ENCODE measurements around the gene LRP1. TPM values are rescaled to one million over a fixed set of nuclear protein-coding genes. Genes with fewer than 3 reads are reported as not detected.

LRP1 gene
- total and polyA plus RNA-seq, 2 experiments from 2014 or later: 26.6 to 145 TPM

DNA sequence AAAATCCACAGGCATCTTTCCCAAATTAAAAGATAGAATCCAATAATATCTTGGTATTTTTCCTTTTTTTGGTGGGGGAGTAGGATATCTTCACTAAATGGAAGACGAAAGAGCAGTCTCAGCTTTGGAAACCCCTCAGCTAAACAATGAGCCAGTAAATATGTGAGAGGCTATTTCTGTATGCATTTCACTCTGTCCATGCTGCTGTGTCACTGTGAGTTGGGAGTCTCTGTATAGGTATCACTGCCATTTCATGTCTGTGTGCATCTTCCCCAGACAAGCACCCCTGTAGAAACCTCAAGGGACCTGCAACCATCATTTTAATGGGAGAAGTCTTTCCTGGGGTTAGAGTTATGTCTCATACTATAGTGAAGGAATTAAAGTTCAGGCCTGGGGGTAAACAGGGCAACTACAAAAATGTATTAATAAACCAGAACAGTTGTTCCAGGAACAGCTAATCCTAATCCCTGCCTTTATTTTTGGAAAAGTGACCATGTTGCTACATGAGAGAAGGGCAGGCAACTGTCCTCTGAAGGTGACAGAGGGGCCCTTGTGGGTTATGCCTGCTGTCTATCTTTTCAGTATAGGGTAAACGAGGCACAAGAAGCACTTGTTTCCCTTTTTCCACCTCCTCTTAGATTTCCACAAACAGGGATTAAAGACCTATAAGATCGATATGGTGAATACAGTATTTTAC lies 134.0 kb downstream of the LRP1 start:
- Histone ChIP-seq H3K27me3 (ENCODE audit: insufficient read depth) (no peaks in the 10 kb centered on the region), H4K20me1 (replicated peaks; ENCODE audit: insufficient read depth) (no peaks in the 10 kb centered on the region), H3K4me1 (ENCODE audit: insufficient read depth) (peaks cover 16% of the 10 kb centered on the region), H3K4me3 (no peak overlapping the region), H3K27ac (ENCODE audit: low read depth) (no peak overlapping the region), H3K4me2 (no peak overlapping the region), H3F3A (replicated peaks; ENCODE audit: low read depth) (peaks cover 5% of the 10 kb centered on the region; the same call in 1 of the 2 replicates), H3K36me3 (ENCODE audit: insufficient read depth) (no peaks in the 10 kb centered on the region), H3K79me2 (replicated peaks; ENCODE audit: insufficient read depth) (no peaks in the 10 kb centered on the region), H3K9me2 (ENCODE audit: insufficient read depth) (no peaks in the 10 kb centered on the region), H2AFZ (no peak overlapping the region)
- peaks cover 9% of the 10 kb centered on the region for H3K27me3 Mint-ChIP-seq (ENCODE audit: insufficient read depth, low read depth, poor library complexity)
- peaks cover 8% of the 10 kb centered on the region; the same call in 1 of the 3 replicates for H3K36me3 Mint-ChIP-seq (ENCODE audit: low read depth)
- peaks cover 18% of the 10 kb centered on the region for H3K4me1 Mint-ChIP-seq
- H3K27ac Mint-ChIP-seq: no peak overlapping the region
- ATAC-seq (no peak), DNase-seq (ENCODE audit: low spot score) (no peak)
- no peaks in the 10 kb centered on the region for H3K9me3 Mint-ChIP-seq
- no peak for TF ChIP-seq POLR2AphosphoS5 (IDR thresholded peaks at IDR 0.05; ENCODE audit: low read depth)
- TF ChIP-seq, protein P1, sequence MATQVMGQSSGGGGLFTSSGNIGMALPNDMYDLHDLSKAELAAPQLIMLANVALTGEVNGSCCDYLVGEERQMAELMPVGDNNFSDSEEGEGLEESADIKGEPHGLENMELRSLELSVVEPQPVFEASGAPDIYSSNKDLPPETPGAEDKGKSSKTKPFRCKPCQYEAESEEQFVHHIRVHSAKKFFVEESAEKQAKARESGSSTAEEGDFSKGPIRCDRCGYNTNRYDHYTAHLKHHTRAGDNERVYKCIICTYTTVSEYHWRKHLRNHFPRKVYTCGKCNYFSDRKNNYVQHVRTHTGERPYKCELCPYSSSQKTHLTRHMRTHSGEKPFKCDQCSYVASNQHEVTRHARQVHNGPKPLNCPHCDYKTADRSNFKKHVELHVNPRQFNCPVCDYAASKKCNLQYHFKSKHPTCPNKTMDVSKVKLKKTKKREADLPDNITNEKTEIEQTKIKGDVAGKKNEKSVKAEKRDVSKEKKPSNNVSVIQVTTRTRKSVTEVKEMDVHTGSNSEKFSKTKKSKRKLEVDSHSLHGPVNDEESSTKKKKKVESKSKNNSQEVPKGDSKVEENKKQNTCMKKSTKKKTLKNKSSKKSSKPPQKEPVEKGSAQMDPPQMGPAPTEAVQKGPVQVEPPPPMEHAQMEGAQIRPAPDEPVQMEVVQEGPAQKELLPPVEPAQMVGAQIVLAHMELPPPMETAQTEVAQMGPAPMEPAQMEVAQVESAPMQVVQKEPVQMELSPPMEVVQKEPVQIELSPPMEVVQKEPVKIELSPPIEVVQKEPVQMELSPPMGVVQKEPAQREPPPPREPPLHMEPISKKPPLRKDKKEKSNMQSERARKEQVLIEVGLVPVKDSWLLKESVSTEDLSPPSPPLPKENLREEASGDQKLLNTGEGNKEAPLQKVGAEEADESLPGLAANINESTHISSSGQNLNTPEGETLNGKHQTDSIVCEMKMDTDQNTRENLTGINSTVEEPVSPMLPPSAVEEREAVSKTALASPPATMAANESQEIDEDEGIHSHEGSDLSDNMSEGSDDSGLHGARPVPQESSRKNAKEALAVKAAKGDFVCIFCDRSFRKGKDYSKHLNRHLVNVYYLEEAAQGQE (IDR thresholded peaks at IDR 0.05; ENCODE audit: unreplicated experiment): no peak
- no peak for TF ChIP-seq EZH2 (IDR thresholded peaks at IDR 0.05; ENCODE audit: low read depth, unreplicated experiment)
- no peak for TF ChIP-seq NANOG (IDR thresholded peaks at IDR 0.05; ENCODE audit: borderline replicate concordance)
- no peak for TF ChIP-seq ZNF462 (CRISPR knock-in tag; IDR thresholded peaks at IDR 0.05)
- TF ChIP-seq CTCF (conservative IDR thresholded peaks at IDR 0.05; ENCODE audit: low read depth in 2 of 2): no peak
- TF ChIP-seq JUNB (IDR thresholded peaks at IDR 0.05; ENCODE audit: unreplicated experiment): no peak
- no peak for TF ChIP-seq ZNF331 (CRISPR knock-in tag; IDR thresholded peaks at IDR 0.05; ENCODE audit: low read depth)
- TF ChIP-seq ZNF114 (CRISPR knock-in tag; IDR thresholded peaks at IDR 0.05): no peak
- TF ChIP-seq, protein P2, sequence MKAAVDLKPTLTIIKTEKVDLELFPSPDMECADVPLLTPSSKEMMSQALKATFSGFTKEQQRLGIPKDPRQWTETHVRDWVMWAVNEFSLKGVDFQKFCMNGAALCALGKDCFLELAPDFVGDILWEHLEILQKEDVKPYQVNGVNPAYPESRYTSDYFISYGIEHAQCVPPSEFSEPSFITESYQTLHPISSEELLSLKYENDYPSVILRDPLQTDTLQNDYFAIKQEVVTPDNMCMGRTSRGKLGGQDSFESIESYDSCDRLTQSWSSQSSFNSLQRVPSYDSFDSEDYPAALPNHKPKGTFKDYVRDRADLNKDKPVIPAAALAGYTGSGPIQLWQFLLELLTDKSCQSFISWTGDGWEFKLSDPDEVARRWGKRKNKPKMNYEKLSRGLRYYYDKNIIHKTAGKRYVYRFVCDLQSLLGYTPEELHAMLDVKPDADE (IDR thresholded peaks at IDR 0.05): no peak
- no peak for TF ChIP-seq CREB1 (CRISPR knock-in tag; IDR thresholded peaks at IDR 0.05; ENCODE audit: low read depth)
- TF ChIP-seq STAT1 (IDR thresholded peaks at IDR 0.05; ENCODE audit: unreplicated experiment): no peak
- TF ChIP-seq EZH2phosphoT487 (IDR thresholded peaks at IDR 0.05; ENCODE audit: unreplicated experiment): no peak
- H3K4me3 Mint-ChIP-seq: no peak overlapping the region
